Breast epithelium (tissue), 3 donors: Measurements from ENCODE around the gene TMEM141.

Experiments
- POLR2A ChIP-seq: fragments of 450-650 bp; IDR thresholded peaks from one replicate; pipeline ENCODE4 v1.6.1; 2016; ENCODE audit warnings: antibody characterized with exemption, mild to moderate bottlenecking, moderate library complexity
- POLR2AphosphoS5 ChIP-seq, 3 donors: sonication (generic); formaldehyde crosslinking; IDR thresholded peaks; one replicate each; pipeline ENCODE4 v1.6.1; 2017; ENCODE audit warnings: antibody characterized with exemption in 3 of 3
- TF ChIP-seq, protein P1 (sequence below), 3 donors: fragments of 450-650 bp; IDR thresholded peaks; one replicate each; pipeline ENCODE4 v1.5.1; 2016 to 2017; ENCODE audit warnings: antibody characterized with exemption in 3 of 3, mild to moderate bottlenecking in 3 of 3, moderate library complexity in 3 of 3

- TF ChIP-seq, protein P1, sequence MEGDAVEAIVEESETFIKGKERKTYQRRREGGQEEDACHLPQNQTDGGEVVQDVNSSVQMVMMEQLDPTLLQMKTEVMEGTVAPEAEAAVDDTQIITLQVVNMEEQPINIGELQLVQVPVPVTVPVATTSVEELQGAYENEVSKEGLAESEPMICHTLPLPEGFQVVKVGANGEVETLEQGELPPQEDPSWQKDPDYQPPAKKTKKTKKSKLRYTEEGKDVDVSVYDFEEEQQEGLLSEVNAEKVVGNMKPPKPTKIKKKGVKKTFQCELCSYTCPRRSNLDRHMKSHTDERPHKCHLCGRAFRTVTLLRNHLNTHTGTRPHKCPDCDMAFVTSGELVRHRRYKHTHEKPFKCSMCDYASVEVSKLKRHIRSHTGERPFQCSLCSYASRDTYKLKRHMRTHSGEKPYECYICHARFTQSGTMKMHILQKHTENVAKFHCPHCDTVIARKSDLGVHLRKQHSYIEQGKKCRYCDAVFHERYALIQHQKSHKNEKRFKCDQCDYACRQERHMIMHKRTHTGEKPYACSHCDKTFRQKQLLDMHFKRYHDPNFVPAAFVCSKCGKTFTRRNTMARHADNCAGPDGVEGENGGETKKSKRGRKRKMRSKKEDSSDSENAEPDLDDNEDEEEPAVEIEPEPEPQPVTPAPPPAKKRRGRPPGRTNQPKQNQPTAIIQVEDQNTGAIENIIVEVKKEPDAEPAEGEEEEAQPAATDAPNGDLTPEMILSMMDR (IDR thresholded peaks at IDR 0.05) = no peak
- TF ChIP-seq POLR2AphosphoS5 (IDR thresholded peaks at IDR 0.05) = no peak
- TF ChIP-seq POLR2A = no peak
Observed at GRCh38 chr9:136808806-136809158, 17.6 kb downstream of the TMEM141 start.
